ENCODE data around the gene WASHC4.

The WASHC4 gene

DNA sequence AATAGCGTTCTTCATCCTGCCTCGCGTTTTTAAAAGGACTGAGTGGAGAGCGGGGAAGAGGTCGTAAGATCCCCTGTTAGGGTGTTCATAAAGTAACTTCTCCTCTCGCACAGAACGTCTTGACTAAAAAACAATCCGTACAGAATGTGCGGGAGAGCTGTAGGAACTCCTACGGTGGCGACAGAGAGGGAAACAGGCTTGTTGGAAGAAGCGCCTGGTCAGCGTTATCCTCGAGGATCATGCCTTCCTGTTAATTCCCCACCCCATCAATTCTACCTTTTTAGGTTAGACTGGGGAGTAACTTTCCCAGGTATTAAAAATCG is 399 bp upstream of the WASHC4 start:
- TF ChIP-seq, protein P1, sequence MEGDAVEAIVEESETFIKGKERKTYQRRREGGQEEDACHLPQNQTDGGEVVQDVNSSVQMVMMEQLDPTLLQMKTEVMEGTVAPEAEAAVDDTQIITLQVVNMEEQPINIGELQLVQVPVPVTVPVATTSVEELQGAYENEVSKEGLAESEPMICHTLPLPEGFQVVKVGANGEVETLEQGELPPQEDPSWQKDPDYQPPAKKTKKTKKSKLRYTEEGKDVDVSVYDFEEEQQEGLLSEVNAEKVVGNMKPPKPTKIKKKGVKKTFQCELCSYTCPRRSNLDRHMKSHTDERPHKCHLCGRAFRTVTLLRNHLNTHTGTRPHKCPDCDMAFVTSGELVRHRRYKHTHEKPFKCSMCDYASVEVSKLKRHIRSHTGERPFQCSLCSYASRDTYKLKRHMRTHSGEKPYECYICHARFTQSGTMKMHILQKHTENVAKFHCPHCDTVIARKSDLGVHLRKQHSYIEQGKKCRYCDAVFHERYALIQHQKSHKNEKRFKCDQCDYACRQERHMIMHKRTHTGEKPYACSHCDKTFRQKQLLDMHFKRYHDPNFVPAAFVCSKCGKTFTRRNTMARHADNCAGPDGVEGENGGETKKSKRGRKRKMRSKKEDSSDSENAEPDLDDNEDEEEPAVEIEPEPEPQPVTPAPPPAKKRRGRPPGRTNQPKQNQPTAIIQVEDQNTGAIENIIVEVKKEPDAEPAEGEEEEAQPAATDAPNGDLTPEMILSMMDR (IDR thresholded peaks at IDR 0.05; ENCODE audit: insufficient read depth, low read length, missing control alignments) = no peak
- DNase-seq (ENCODE audit: low read depth, low spot score) = no peak
- POLR2A ChIA-PET = interaction anchor here (1.0 to 2.5 kb wide), 4 partner anchors 12 to 311 kb away, joined by 3 to 14 read pairs (median 4); partner anchors contain the start of gene ALDH1L2
- peak overlapping the region; percentile 99 for H3K4me3 ChIP-seq (ENCODE audit: low read depth, low read length)
- CTCF ChIA-PET = no interaction called here

DNA sequence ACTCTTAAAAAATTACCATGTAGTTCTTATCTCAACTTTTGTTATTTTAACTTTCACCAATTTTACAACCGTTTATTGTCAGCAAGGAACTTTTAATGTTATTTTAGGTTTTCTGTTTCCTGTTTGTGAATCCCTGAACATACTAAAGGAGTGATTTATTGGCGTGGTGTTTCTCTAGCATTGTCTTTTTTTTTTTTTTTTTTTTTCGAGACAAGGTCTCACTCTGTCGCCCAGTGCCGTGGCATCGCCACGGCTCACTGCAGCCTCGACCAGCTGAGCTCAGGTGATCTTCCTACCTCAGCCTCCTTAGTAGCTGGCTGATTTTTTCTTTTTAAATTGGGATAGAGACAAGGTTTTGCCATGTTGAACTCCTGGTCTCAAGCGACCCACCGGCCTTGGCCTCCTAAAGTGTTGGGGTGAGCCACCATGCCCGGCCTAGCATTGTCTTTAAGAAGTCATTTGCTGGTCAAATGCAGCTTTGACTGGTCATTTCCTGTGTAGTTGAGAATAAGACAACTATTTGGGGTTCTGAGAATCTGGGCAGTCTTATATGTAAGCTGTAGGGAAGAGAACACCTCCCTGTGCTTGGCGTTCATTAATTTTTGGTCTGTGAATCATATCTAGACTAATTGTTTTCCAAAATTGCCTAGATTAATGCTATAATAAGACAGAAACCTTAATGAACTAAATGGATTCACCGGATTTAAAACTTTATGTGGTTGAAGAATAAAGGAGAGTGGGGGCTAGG is 2.1 kb downstream of the WASHC4 start:
- POLR2A ChIA-PET = interaction anchor here (0.6 kb wide), 1 partner anchor 26 kb away, joined by 3 read pairs; no protein-coding TSS in a partner anchor
- TF ChIP-seq, protein P1 (IDR thresholded peaks at IDR 0.05; ENCODE audit: insufficient read depth, low read length, missing control alignments) = no peak
- H3K4me3 ChIP-seq (ENCODE audit: low read depth, low read length) = peak overlapping the region; percentile 99
- DNase-seq (ENCODE audit: low read depth, low spot score) = no peak
- CTCF ChIA-PET = interaction anchor here (0.9 kb wide), 1 partner anchor 56 kb away, joined by 3 read pairs; no protein-coding TSS in a partner anchor

DNA sequence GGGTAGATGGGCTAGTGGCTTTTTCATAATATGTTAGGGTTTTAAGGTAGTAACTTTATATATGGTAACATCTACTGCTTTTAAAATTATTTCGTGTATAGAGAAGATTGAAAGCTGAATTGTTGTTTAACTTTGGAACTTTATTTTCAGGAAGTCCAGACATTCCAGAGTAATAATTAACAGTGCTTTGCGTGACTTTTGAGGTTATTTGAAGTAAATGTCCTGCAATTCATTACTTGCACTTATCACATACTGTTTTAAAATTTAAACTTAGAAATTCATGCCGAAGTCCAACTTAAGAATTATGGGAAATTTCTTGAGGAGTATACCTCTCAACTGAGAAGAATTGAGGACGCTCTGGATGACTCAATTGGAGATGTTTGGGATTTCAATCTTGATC is 3.3 kb downstream of the WASHC4 start:
- ChIA-PET CTCF (no interaction called here), POLR2A (no interaction called here)
- no peak for DNase-seq (ENCODE audit: low read depth, low spot score)
- no peak overlapping the region for H3K4me3 ChIP-seq (ENCODE audit: low read depth, low read length)
- TF ChIP-seq, protein P1 (IDR thresholded peaks at IDR 0.05; ENCODE audit: insufficient read depth, low read length, missing control alignments) = no peak

DNA sequence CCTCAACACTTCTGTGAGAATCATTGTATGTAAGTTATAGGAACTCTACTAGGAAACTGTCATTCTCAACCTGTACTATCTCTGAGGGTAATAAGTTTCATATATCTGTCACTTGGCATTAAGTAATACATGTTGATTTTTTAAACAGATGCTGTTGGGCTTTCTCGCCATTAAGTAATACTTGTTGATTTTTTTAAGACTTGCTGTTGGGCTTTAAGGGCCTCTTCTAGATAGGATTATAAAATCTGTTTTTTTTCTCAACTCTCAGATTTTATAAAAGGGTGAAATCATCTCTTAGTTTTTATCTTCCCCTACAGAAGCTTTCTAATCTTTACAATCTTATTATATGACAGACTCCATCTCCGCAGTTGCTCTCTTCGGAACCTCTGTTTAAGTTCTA is 5.6 kb downstream of the WASHC4 start:
- TF ChIP-seq, protein P1 (IDR thresholded peaks at IDR 0.05; ENCODE audit: insufficient read depth, low read length, missing control alignments) = no peak
- ChIA-PET POLR2A (no interaction called here), CTCF (no interaction called here)
- DNase-seq (ENCODE audit: low read depth, low spot score) = no peak
- no peak overlapping the region for H3K4me3 ChIP-seq (ENCODE audit: low read depth, low read length)

DNA sequence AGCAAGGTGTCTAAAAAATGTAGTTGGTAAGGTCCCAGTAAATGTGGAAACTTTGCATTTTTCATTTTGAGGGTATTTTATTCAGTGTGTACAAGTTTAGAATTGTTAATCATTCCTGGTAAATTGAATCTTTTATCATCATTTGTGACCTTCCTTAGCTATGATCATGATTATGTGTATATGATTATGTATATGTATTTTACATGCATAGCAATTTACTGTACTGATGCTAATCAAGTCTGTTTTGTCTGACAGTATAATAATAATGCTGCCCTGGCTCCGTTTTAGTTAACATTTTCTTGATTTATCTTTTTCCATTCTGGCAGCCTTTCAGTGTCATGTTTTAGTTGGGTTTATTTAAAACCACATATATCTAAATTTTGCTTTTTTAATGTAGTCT is 9.4 kb downstream of the WASHC4 start:
- POLR2A ChIA-PET = no interaction called here
- CTCF ChIA-PET = no interaction called here
- H3K4me3 ChIP-seq (ENCODE audit: low read depth, low read length) = no peak overlapping the region
- TF ChIP-seq, protein P1 (IDR thresholded peaks at IDR 0.05; ENCODE audit: insufficient read depth, low read length, missing control alignments) = no peak
- no peak for DNase-seq (ENCODE audit: low read depth, low spot score)

DNA sequence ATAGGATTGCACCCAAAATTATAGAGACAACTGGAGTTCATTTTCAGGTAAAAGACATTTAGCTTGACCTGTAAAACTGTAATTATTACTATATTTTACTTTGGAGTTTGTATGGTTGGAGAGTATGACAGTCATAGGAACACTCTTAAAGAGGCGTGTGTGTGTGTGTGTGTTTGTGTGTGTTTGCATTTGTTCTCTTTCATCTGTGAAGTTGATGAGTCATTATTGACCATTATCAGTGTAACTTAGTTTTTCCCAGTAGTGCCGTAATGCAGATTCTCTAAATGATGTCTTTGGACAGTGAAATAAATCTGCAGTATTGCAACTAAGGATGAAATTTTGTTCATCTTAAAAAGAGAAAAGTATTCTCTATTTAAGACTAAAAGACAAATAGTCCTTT is 13.0 kb downstream of the WASHC4 start:
- DNase-seq (ENCODE audit: low read depth, low spot score) = no peak
- TF ChIP-seq, protein P1 (IDR thresholded peaks at IDR 0.05; ENCODE audit: insufficient read depth, low read length, missing control alignments) = no peak
- ChIA-PET POLR2A (no interaction called here), CTCF (interaction anchor here (1.0 kb wide), 1 partner anchor 8 kb away, joined by 3 read pairs; no protein-coding TSS in a partner anchor)
- H3K4me3 ChIP-seq (ENCODE audit: low read depth, low read length) = no peak overlapping the region
